ACC112 (cell line): Measurements from ENCODE around the gene UVRAG.

Source experiments
- H2AFZ ChIP-seq: fragments of 200-600 bp; sonication (generic); one replicate; pipeline ENCODE4 v1.6.0; 2017; ENCODE audit warnings: antibody characterized with exemption, low read length; ENCODE audit not compliant: unreplicated experiment
- H3K27ac ChIP-seq: fragments of 200-600 bp; sonication (generic); 2 replicates; pipeline ENCODE4 v1.5.1; 2014; ENCODE audit warnings: low read depth, mild to moderate bottlenecking, antibody characterized with exemption, low read length, moderate library complexity
- H3K27me3 ChIP-seq: fragments of 200-600 bp; sonication (generic); 2 replicates; pipeline ENCODE4 v1.6.1; 2014; ENCODE audit warnings: mild to moderate bottlenecking, antibody characterized with exemption, low read length, moderate library complexity, mixed read lengths; ENCODE audit not compliant: insufficient read depth
- H3K36me3 ChIP-seq: fragments of 200-600 bp; sonication (generic); 2 replicates; pipeline ENCODE4 v1.6.1; 2016; ENCODE audit warnings: mild to moderate bottlenecking, antibody characterized with exemption, low read length, moderate library complexity, mixed read lengths; ENCODE audit not compliant: insufficient read depth
- H3K4me1 ChIP-seq: fragments of 200-600 bp; sonication (generic); one replicate; pipeline ENCODE4 v1.6.1; 2016; ENCODE audit warnings: low read length, mixed read lengths; ENCODE audit not compliant: insufficient read depth, unreplicated experiment, control insufficient read depth
- H3K4me3 ChIP-seq: fragments of 200-600 bp; sonication (generic); 2 replicates; pipeline ENCODE4 v1.5.1; 2014; ENCODE audit warnings: mild to moderate bottlenecking, low read depth, low read length
- H3K79me2 ChIP-seq: fragments of 200-600 bp; sonication (generic); one replicate; pipeline ENCODE4 v1.6.0; 2016; ENCODE audit warnings: low read length; ENCODE audit not compliant: control insufficient read depth, unreplicated experiment, insufficient read depth

The UVRAG gene

DNA sequence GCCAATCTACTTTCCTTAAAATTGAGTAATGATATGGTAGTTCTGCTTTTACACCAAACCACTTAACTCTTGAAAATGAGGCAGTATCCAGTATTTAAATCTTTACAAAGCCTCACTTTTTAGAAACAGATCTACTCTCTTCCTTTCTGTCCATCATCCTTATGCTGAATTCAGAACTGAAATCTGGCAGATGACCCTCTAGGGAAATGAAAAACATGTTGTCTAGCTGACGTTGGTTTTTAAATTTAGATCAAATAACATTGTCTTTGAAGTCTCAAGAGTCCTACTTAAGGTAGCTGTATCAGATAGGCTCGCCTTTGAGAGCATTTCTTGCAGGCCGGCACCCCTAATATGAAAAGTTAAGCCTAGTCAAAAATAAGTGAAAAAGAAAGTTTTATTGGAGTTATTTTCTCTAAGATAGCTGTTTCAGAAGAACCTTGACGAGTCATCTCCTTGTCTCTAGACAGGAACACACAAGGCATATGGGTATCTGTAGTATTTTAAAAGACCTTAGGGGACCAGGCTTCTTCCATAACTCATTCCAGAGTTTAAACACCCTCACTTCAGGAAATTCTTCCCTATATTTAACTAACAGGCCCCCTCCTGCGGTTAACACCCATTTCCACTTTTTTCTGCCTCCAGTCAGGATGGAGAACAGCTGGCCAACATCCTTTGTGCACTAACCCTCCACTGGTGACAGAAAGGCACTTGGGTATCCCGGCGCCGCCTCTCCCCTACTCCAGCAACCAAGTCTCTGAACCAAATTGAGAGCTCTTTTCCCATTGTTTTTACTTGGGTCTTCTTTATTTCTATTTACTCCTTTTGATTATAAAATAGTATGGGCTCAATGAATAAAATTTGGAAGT lies 310.1 kb downstream of the UVRAG start:
- H3K27ac ChIP-seq = no peak overlapping the region
- no peaks in the 10 kb centered on the region; the same call in 1 of the 2 replicates for H3K36me3 ChIP-seq
- no peaks in the 10 kb centered on the region for H3K27me3 ChIP-seq
- no peak overlapping the region for H3K4me3 ChIP-seq
- no peaks in the 10 kb centered on the region for H3K79me2 ChIP-seq
- H3K4me1 ChIP-seq = no peaks in the 10 kb centered on the region
- H2AFZ ChIP-seq = no peak overlapping the region

DNA sequence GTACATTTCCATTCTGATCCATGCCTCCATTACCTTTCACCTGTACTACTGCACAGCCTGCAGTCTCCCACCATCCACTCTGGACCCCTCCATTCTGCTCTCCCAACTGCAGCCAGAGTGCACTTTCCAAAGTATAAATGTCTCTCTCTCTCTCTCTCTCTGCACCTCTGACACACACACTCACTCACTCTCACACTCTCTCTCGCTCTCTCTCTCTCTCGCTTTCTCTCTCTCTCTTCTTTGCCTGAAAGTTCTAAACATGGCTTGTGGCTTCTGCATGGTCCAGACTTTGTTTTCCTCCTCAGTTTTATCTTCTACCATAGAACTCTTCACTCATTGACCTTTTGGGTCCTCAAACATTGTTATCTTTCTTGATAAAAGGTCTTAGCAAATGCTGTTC lies 314.7 kb downstream of the UVRAG start:
- Histone ChIP-seq H3K36me3 (no peaks in the 10 kb centered on the region; the same call in 1 of the 2 replicates), H3K79me2 (no peaks in the 10 kb centered on the region), H2AFZ (no peak overlapping the region), H3K27me3 (no peaks in the 10 kb centered on the region), H3K27ac (no peak overlapping the region), H3K4me1 (peaks cover 9% of the 10 kb centered on the region), H3K4me3 (no peak overlapping the region)

DNA sequence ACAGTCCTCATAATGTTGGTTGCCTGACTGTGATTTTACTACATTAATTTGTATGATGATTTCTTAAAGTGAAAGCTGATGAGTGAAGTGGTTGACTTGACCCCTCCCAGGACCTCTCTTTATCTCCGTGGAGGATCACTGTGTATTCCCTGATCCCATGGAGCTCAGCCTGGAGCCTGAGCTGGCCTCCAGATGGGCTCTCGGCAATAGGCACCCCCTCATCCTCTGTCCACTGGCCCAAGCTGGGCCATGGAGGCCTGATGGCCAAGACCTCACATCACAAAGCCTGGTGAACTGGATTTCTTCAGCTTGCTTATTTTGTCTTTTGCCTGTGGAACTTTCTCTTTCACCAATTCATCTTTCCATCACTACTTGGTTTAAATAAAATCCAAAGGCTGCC lies 316.1 kb downstream of the UVRAG start:
- no peak overlapping the region for H3K27ac ChIP-seq
- no peaks in the 10 kb centered on the region for H3K79me2 ChIP-seq
- H3K4me3 ChIP-seq = no peak overlapping the region
- H2AFZ ChIP-seq = no peak overlapping the region
- no peaks in the 10 kb centered on the region for H3K27me3 ChIP-seq
- no peaks in the 10 kb centered on the region; the same call in 1 of the 2 replicates for H3K36me3 ChIP-seq
- H3K4me1 ChIP-seq = peaks cover 9% of the 10 kb centered on the region

GRCh38 chr11:76131671-76132631 lies 316.9 kb downstream of the UVRAG start:
- Histone ChIP-seq H3K27ac (no peak overlapping the region), H3K79me2 (no peaks in the 10 kb centered on the region), H3K27me3 (no peaks in the 10 kb centered on the region), H3K4me1 (peaks cover 9% of the 10 kb centered on the region), H3K36me3 (no peaks in the 10 kb centered on the region), H2AFZ (no peak overlapping the region), H3K4me3 (no peak overlapping the region)

- no peaks in the 10 kb centered on the region for H3K36me3 ChIP-seq
- H2AFZ ChIP-seq = no peak overlapping the region
- H3K79me2 ChIP-seq = no peaks in the 10 kb centered on the region
Measured at GRCh38 chr11:76134239-76134638, 319.2 kb downstream of the UVRAG start.

GRCh38 chr11:76135491-76135890 lies 320.5 kb downstream of the UVRAG start:
- H3K36me3 ChIP-seq = no peaks in the 10 kb centered on the region
- H3K4me1 ChIP-seq = peaks cover 9% of the 10 kb centered on the region
- H3K79me2 ChIP-seq = no peaks in the 10 kb centered on the region
- no peak overlapping the region for H2AFZ ChIP-seq
- no peak overlapping the region for H3K4me3 ChIP-seq
- H3K27ac ChIP-seq = no peak overlapping the region
- H3K27me3 ChIP-seq = no peaks in the 10 kb centered on the region

More at GRCh38 chr11:76134239-76134638, 319.2 kb downstream of the UVRAG start:
- Histone ChIP-seq H3K27me3 (no peaks in the 10 kb centered on the region), H3K27ac (no peak overlapping the region), H3K4me1 (peaks cover 9% of the 10 kb centered on the region), H3K4me3 (no peak overlapping the region)

- H3K4me3 ChIP-seq = no peak overlapping the region
- no peak overlapping the region for H2AFZ ChIP-seq
- no peaks in the 10 kb centered on the region for H3K27me3 ChIP-seq
- no peaks in the 10 kb centered on the region for H3K79me2 ChIP-seq
- H3K36me3 ChIP-seq = peaks cover 10% of the 10 kb centered on the region; the same call in 1 of the 2 replicates
- no peak overlapping the region for H3K27ac ChIP-seq
- no peaks in the 10 kb centered on the region for H3K4me1 ChIP-seq
Measured at GRCh38 chr11:76139314-76139713, 324.3 kb downstream of the UVRAG start.

DNA sequence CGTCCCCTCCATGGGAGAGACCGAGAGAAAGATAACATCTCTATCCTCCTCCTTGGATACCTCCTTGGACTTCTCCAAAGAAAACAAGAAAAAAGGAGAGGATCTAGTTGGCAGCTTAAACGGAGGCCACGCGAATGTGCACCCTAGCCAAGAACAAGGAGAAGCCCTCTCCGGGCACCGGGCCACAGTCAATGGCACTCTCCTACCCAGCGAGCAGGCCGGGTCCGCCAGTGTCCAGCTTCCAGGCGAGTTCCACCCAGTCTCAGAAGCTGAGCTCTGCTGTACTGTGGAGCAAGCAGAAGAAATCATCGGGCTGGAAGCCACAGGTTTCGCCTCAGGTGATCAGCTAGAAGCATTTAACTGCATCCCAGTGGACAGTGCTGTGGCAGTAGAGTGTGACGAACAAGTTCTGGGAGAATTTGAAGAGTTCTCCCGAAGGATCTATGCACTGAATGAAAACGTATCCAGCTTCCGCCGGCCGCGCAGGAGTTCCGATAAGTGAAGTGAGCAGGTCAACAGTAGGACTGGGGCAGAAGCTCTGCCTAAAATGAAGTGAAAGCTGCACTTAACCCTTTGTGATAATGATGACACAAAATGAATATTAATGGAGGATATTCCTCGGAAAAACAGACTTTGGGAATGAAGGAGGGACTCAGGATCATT lies 326.0 kb downstream of the UVRAG start:
- Histone ChIP-seq H3K79me2 (no peaks in the 10 kb centered on the region), H3K36me3 (peaks cover 10% of the 10 kb centered on the region; the same call in 1 of the 2 replicates), H3K27me3 (no peaks in the 10 kb centered on the region), H3K27ac (no peak overlapping the region), H3K4me1 (no peaks in the 10 kb centered on the region), H2AFZ (no peak overlapping the region), H3K4me3 (no peak overlapping the region)

- Histone ChIP-seq H2AFZ (no peak overlapping the region), H3K4me1 (no peaks in the 10 kb centered on the region), H3K4me3 (no peak overlapping the region), H3K27ac (no peak overlapping the region), H3K36me3 (peaks cover 10% of the 10 kb centered on the region; the same call in 1 of the 2 replicates), H3K79me2 (no peaks in the 10 kb centered on the region), H3K27me3 (no peaks in the 10 kb centered on the region)
Measured at GRCh38 chr11:76141901-76142588, 327.0 kb downstream of the UVRAG start.

DNA sequence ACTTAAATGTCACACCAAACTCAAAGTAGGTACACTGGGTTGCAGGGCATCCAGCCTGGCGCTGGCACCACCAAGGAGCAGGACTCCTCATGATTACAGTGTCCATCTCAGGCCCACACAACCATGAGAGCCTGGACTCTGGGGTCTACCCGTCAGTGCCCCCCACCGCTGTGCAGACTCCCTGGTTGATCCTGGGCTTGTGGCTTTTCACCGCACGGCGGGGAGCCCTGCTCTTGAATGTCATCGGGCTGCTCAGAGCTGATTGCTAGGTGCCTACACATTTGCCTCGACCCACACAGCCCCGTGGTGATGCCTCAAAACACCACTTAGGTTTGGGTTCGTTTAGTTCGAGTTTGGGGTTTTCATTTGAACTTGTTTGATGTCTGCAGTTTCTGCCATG lies 328.3 kb downstream of the UVRAG start:
- H3K27ac ChIP-seq = no peak overlapping the region
- H3K36me3 ChIP-seq = peaks cover 10% of the 10 kb centered on the region; the same call in 1 of the 2 replicates
- no peaks in the 10 kb centered on the region for H3K4me1 ChIP-seq
- no peaks in the 10 kb centered on the region for H3K27me3 ChIP-seq
- H3K79me2 ChIP-seq = no peaks in the 10 kb centered on the region
- H2AFZ ChIP-seq = no peak overlapping the region
- no peak overlapping the region for H3K4me3 ChIP-seq
